ENCODE measurements around the gene PRM2.

The PRM2 gene

GRCh38 chr16:11251525-11252481 is 24.5 kb downstream of the PRM2 start:
- H3K4me1 Mint-ChIP-seq: peaks cover 60% of the 10 kb centered on the region
- DNase-seq (ENCODE audit: low spot score in 2 of 2) (peak; percentile 63 to 89), ATAC-seq (peak; percentile 31)
- peak overlapping the region; percentile 95 for H3K4me3 Mint-ChIP-seq
- H3K36me3 Mint-ChIP-seq: peaks cover 97% of the 10 kb centered on the region
- no peaks in the 10 kb centered on the region for H3K9me3 Mint-ChIP-seq
- H3K27ac Mint-ChIP-seq: peak overlapping the region; percentile 99

GRCh38 chr16:11250786-11251524 is 25.3 kb downstream of the PRM2 start:
- Mint-ChIP-seq H3K36me3 (peaks cover 92% of the 10 kb centered on the region), H3K9me3 (no peaks in the 10 kb centered on the region), H3K27ac (peak overlapping the region; percentile 99), H3K4me1 (peaks cover 67% of the 10 kb centered on the region), H3K4me3 (peak overlapping the region; percentile 95)
- DNase-seq (ENCODE audit: low spot score in 2 of 2): no peak
- no peak for ATAC-seq

GRCh38 chr16:11250091-11250785 is 26.0 kb downstream of the PRM2 start:
- Mint-ChIP-seq H3K27ac (peak overlapping the region; percentile 99), H3K4me3 (peak overlapping the region; percentile 95), H3K4me1 (peaks cover 75% of the 10 kb centered on the region), H3K9me3 (no peaks in the 10 kb centered on the region), H3K36me3 (peaks cover 85% of the 10 kb centered on the region)
- DNase-seq (ENCODE audit: low spot score in 2 of 2) (peak in 1 of 2 donors; percentile 73), ATAC-seq (no peak)

DNA sequence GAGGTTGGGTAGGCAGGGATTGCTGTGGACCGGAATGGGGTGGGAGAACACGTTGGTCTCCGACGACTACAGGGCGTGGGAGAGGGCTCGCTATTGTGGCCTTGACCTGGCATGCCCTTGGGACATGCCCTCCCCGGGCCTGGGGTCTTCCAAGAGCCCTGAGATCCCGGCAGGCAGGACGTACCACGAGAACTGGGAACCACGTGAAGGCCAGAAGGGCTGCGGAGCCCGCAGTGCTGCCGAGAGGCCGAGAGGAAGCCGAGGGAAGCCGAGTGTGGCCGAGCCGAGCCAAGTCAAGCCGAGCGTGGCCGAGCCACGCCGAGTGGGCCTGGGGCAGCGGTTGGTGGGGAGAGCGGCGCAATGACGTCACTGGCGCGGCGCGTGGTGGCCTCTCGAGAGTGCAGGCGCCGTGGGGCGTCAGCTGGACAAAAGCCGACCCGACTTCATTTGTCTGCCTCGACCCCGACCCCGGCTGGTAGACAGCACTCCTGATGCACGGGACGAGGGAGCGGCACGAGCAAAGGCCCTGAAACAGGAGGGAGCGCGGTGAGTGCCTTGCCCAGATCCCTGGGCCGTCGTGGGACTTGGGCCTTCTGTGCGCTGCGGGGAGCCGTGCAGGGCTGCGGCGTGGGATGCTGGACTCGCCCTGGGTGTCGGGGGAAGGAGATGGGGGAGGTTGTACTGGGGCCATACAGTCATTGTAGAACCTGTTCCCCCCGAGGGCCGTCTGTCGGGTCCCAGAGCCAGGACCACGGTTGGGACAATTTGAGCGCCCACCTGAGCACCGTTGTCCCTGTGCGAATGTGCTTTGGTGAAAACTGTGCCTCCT is 26.8 kb downstream of the PRM2 start:
- no peak overlapping the region for H3K4me3 Mint-ChIP-seq
- H3K4me1 Mint-ChIP-seq: peaks cover 78% of the 10 kb centered on the region
- DNase-seq (ENCODE audit: low spot score in 2 of 2): peak in 1 of 2 donors; percentile 75

GRCh38 chr16:11248133-11248532 is 28.1 kb downstream of the PRM2 start:
- Mint-ChIP-seq H3K36me3 (peaks cover 64% of the 10 kb centered on the region), H3K9me3 (no peaks in the 10 kb centered on the region), H3K4me1 (peaks cover 71% of the 10 kb centered on the region), H3K4me3 (peak overlapping the region; percentile 50), H3K27ac (no peak overlapping the region)
- ATAC-seq (no peak), DNase-seq (ENCODE audit: low spot score in 2 of 2) (no peak)

More for the DNA sequence above, 26.8 kb downstream of the PRM2 start:
- no peak for ATAC-seq
- peak overlapping the region; percentile 99 for H3K27ac Mint-ChIP-seq
- peaks cover 77% of the 10 kb centered on the region for H3K36me3 Mint-ChIP-seq
- H3K9me3 Mint-ChIP-seq: no peaks in the 10 kb centered on the region

- peak in 1 of 2 donors; percentile 79 for DNase-seq (ENCODE audit: low spot score in 2 of 2)
- Mint-ChIP-seq H3K4me1 (peaks cover 49% of the 10 kb centered on the region), H3K9me3 (no peaks in the 10 kb centered on the region), H3K36me3 (peaks cover 43% of the 10 kb centered on the region), H3K27ac (peak overlapping the region; percentile 90), H3K4me3 (peak overlapping the region; percentile 50)
- peak; percentile 58 for ATAC-seq
Measured at GRCh38 chr16:11245988-11246387, 30.3 kb downstream of the PRM2 start.

DNA sequence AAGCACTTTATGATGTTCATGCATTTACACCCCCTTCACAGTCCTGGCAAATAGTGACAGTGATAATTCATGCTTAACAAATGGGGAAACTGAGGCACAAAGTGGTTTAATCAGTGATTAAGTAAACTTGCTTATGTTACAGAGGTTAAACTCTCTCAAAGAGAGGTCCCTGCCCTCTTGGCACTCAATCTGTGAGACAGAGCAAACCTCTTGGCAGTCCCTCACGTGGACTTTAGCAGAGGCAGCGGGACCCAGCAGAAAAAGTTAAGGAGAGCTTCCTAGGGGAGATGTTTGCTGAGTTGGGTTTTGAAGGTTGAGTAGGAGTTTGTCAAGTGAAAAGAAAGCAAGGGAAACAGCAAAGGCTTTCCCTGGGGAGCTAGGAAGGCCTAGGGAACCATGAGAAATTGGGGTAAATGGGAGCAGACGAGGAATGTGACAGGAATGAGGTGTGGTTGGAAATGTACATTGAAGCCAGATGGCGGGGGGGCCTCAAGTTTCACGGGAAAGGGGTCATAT is 31.0 kb downstream of the PRM2 start:
- DNase-seq (ENCODE audit: low spot score in 2 of 2) (no peak), ATAC-seq (no peak)
- H3K36me3 Mint-ChIP-seq: peaks cover 36% of the 10 kb centered on the region
- H3K9me3 Mint-ChIP-seq: no peaks in the 10 kb centered on the region
- H3K4me3 Mint-ChIP-seq: no peak overlapping the region
- peaks cover 48% of the 10 kb centered on the region for H3K4me1 Mint-ChIP-seq
- peak overlapping the region; percentile 55 for H3K27ac Mint-ChIP-seq

DNA sequence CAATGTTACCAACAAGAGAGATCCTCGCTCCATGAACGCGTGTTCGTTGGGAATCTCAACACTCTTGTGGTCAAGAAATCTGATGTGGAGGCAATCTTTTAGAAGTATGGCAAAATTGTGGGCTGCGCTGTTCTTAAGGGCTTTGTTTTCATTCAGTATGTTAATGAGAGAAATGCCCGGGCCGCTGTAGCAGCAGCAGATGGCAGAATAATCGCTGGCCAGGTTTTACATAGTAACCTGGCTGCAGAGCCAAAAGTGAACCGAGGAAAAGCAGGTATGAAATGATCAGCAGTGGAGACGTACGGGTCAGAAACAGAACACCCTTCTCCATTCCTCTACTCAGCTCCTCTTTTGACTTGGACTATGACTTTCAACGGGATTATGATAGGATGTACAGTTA is 33.6 kb downstream of the PRM2 start:
- no peak for DNase-seq (ENCODE audit: low spot score in 2 of 2)
- no peaks in the 10 kb centered on the region for H3K9me3 Mint-ChIP-seq
- H3K36me3 Mint-ChIP-seq: peaks cover 12% of the 10 kb centered on the region
- ATAC-seq: no peak
- no peak overlapping the region for H3K27ac Mint-ChIP-seq
- H3K4me3 Mint-ChIP-seq: no peak overlapping the region
- peaks cover 51% of the 10 kb centered on the region for H3K4me1 Mint-ChIP-seq

DNA sequence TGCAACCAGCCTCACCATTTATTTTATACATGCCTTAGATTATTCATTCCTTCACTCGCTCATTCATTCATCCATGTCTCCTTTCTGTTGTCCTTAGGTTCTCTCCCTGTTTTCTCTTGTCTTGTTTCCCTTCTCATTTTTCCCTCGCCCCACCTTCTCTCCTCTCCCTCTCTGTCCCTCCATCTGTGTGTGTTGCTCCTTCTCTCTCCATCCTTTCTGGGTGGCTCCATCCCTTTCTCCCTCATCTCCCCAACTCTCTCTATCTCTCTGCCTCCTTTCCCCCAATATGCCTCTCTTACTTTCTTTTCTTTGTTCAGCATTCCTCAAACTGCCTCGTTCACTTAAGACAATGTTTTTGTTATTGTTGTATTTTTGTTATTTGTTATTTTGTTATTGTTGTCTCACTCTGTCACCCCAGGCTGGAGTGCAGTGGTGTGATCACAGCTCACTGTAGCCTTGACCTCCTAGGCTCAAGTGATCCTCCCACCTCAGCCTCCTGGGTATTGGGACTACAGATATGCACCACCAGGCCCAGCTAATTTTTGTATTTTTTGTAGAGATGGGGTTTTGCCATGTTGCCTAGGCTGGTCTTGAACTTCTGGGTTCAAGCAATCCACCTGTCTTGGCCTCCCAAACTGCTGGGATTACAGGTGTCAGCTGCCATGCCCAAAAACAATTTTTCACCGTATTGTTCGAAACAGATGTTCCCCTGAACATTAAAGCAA is 34.6 kb downstream of the PRM2 start:
- Mint-ChIP-seq H3K36me3 (peaks cover 1% of the 10 kb centered on the region), H3K9me3 (no peaks in the 10 kb centered on the region), H3K27ac (no peak overlapping the region), H3K4me3 (no peak overlapping the region), H3K4me1 (peaks cover 48% of the 10 kb centered on the region)
- ATAC-seq (no peak), DNase-seq (ENCODE audit: low spot score in 2 of 2) (no peak)

- Mint-ChIP-seq H3K9me3 (no peaks in the 10 kb centered on the region), H3K4me1 (peaks cover 44% of the 10 kb centered on the region), H3K27ac (no peak overlapping the region), H3K4me3 (no peak overlapping the region), H3K36me3 (no peaks in the 10 kb centered on the region)
- no peak for DNase-seq (ENCODE audit: low spot score in 2 of 2)
- no peak for ATAC-seq
Measured at GRCh38 chr16:11240636-11241473, 35.4 kb downstream of the PRM2 start.

DNA sequence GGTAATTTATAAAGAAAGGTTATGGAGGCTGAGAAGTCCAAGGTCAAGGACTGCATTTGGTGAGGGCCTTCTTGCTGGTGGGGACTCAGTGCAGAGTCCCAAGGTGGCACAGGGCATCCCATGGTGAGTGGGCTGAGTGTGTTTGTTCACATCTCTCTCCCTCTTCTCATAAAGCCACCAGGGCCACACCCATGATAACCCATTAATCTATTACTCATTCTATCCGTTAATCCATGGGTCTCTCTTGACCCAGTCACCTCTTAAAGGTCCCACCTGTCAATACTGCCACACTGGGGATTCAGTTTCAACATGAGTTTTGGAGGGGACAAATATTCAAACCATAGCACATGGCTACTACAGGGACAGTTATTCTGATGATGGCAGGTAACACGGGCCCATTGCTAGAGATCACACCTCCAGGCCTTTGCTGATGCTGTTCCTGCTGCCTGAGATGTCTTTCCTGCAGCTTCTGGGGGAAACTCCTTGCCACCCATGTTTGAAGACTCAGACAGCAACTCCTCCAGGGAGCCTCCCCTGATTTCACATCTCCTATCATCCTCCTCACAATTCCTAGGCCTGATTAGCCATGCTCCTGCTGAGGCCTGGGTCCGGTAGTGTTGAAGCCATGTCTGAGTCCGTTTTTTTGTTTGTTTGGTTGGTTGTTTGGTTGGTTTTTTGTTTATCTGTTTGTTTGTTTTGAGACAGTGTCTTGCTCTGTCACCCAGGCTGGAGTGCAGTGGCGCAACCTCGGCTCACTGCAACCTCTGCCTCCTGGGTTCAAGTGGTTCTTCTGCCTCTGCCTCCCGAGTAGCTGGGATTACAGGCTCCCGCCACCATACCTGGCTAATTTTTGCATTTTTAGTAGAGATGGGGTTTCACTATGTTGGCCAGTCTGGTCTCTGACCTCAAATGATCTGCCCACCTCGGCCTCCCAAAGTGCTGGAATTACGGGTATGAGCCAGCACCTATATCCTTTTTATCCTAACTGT is 36.3 kb downstream of the PRM2 start:
- Mint-ChIP-seq H3K9me3 (no peaks in the 10 kb centered on the region), H3K36me3 (peaks cover 5% of the 10 kb centered on the region), H3K4me3 (no peak overlapping the region), H3K27ac (no peak overlapping the region), H3K4me1 (peaks cover 43% of the 10 kb centered on the region)
- no peak for DNase-seq (ENCODE audit: low spot score in 2 of 2)
- no peak for ATAC-seq

Measured in stimulated activated effector memory CD8-positive, alpha-beta T cell treated with anti-CD3 and anti-CD28 coated beads, Interleukin-12 subunit alpha, Interleukin-12 subunit beta, amount 100 ng/mL, for 72 hours (primary cell).